ENCODE data around the gene LSP1.

The LSP1 gene

GRCh38 chr11:1919391-1920127 is 66.7 kb downstream of the LSP1 start, which contains the start of gene TNNT3:
Gene TNNT3, plus strand, starts transcription at chr11:1919703. Its CDS starts 3,172 bp downstream, at chr11:1922875.
- Histone ChIP-seq H3K27me3 (ENCODE audit: control insufficient read depth in 2 of 2, insufficient read depth in 2 of 2, low read length in 2 of 2) (no peaks in the 10 kb centered on the region), H3K4me3 (ENCODE audit: low read length in 2 of 2) (no peak within 1 kb of the TSS), H3K27ac (ENCODE audit: low read depth in 2 of 2, low read length in 2 of 2) (no peak within 1 kb of the TSS), H3K36me3 (ENCODE audit: control insufficient read depth in 2 of 2, insufficient read depth in 2 of 2, low read length in 2 of 2) (no peaks in the 10 kb centered on the region), H3K4me1 (ENCODE audit: control insufficient read depth in 2 of 2, insufficient read depth in 2 of 2, low read length in 2 of 2) (no peaks in the 10 kb centered on the region), H3K9ac (ENCODE audit: low read depth in 1 of 2, low read length in 2 of 2) (no peak within 1 kb of the TSS), H3K9me3 (ENCODE audit: control insufficient read depth in 2 of 2, low read length in 2 of 2) (no peaks in the 10 kb centered on the region)

- Histone ChIP-seq H3K27ac (ENCODE audit: low read depth in 2 of 2, low read length in 2 of 2) (no peak overlapping the region), H3K4me1 (ENCODE audit: control insufficient read depth in 2 of 2, insufficient read depth in 2 of 2, low read length in 2 of 2) (no peaks in the 10 kb centered on the region), H3K9ac (ENCODE audit: low read depth in 1 of 2, low read length in 2 of 2) (no peak overlapping the region), H3K27me3 (ENCODE audit: control insufficient read depth in 2 of 2, insufficient read depth in 2 of 2, low read length in 2 of 2) (no peaks in the 10 kb centered on the region), H3K9me3 (ENCODE audit: control insufficient read depth in 2 of 2, low read length in 2 of 2) (no peaks in the 10 kb centered on the region), H3K4me3 (ENCODE audit: low read length in 2 of 2) (no peak overlapping the region), H3K36me3 (ENCODE audit: control insufficient read depth in 2 of 2, insufficient read depth in 2 of 2, low read length in 2 of 2) (no peaks in the 10 kb centered on the region)
Measured at GRCh38 chr11:1920128-1920908, 67.4 kb downstream of the LSP1 start.

GRCh38 chr11:1920909-1921573 is 68.2 kb downstream of the LSP1 start:
- no peak overlapping the region for H3K27ac ChIP-seq (ENCODE audit: low read depth in 2 of 2, low read length in 2 of 2)
- no peaks in the 10 kb centered on the region for H3K27me3 ChIP-seq (ENCODE audit: control insufficient read depth in 2 of 2, insufficient read depth in 2 of 2, low read length in 2 of 2)
- H3K36me3 ChIP-seq (ENCODE audit: control insufficient read depth in 2 of 2, insufficient read depth in 2 of 2, low read length in 2 of 2), result no peaks in the 10 kb centered on the region
- no peak overlapping the region for H3K9ac ChIP-seq (ENCODE audit: low read depth in 1 of 2, low read length in 2 of 2)
- no peaks in the 10 kb centered on the region for H3K4me1 ChIP-seq (ENCODE audit: control insufficient read depth in 2 of 2, insufficient read depth in 2 of 2, low read length in 2 of 2)
- H3K9me3 ChIP-seq (ENCODE audit: control insufficient read depth in 2 of 2, low read length in 2 of 2), result no peaks in the 10 kb centered on the region
- H3K4me3 ChIP-seq (ENCODE audit: low read length in 2 of 2), result no peak overlapping the region

GRCh38 chr11:1921574-1922141 is 68.8 kb downstream of the LSP1 start:
- Histone ChIP-seq H3K4me3 (ENCODE audit: low read length in 2 of 2) (no peak overlapping the region), H3K27ac (ENCODE audit: low read depth in 2 of 2, low read length in 2 of 2) (no peak overlapping the region), H3K36me3 (ENCODE audit: control insufficient read depth in 2 of 2, insufficient read depth in 2 of 2, low read length in 2 of 2) (no peaks in the 10 kb centered on the region), H3K9ac (ENCODE audit: low read depth in 1 of 2, low read length in 2 of 2) (no peak overlapping the region), H3K27me3 (ENCODE audit: control insufficient read depth in 2 of 2, insufficient read depth in 2 of 2, low read length in 2 of 2) (no peaks in the 10 kb centered on the region), H3K9me3 (ENCODE audit: control insufficient read depth in 2 of 2, low read length in 2 of 2) (no peaks in the 10 kb centered on the region), H3K4me1 (ENCODE audit: control insufficient read depth in 2 of 2, insufficient read depth in 2 of 2, low read length in 2 of 2) (no peaks in the 10 kb centered on the region)

GRCh38 chr11:1922481-1923081 is 69.7 kb downstream of the LSP1 start:
- Histone ChIP-seq H3K36me3 (ENCODE audit: control insufficient read depth in 2 of 2, insufficient read depth in 2 of 2, low read length in 2 of 2) (no peaks in the 10 kb centered on the region), H3K27me3 (ENCODE audit: control insufficient read depth in 2 of 2, insufficient read depth in 2 of 2, low read length in 2 of 2) (no peaks in the 10 kb centered on the region), H3K4me1 (ENCODE audit: control insufficient read depth in 2 of 2, insufficient read depth in 2 of 2, low read length in 2 of 2) (no peaks in the 10 kb centered on the region), H3K4me3 (ENCODE audit: low read length in 2 of 2) (no peak overlapping the region), H3K27ac (ENCODE audit: low read depth in 2 of 2, low read length in 2 of 2) (no peak overlapping the region), H3K9ac (ENCODE audit: low read depth in 1 of 2, low read length in 2 of 2) (no peak overlapping the region), H3K9me3 (ENCODE audit: control insufficient read depth in 2 of 2, low read length in 2 of 2) (no peaks in the 10 kb centered on the region)

- Histone ChIP-seq H3K27me3 (ENCODE audit: control insufficient read depth in 2 of 2, insufficient read depth in 2 of 2, low read length in 2 of 2) (no peaks in the 10 kb centered on the region), H3K36me3 (ENCODE audit: control insufficient read depth in 2 of 2, insufficient read depth in 2 of 2, low read length in 2 of 2) (no peaks in the 10 kb centered on the region), H3K9me3 (ENCODE audit: control insufficient read depth in 2 of 2, low read length in 2 of 2) (no peaks in the 10 kb centered on the region), H3K4me1 (ENCODE audit: control insufficient read depth in 2 of 2, insufficient read depth in 2 of 2, low read length in 2 of 2) (no peaks in the 10 kb centered on the region), H3K4me3 (ENCODE audit: low read length in 2 of 2) (no peak overlapping the region), H3K9ac (ENCODE audit: low read depth in 1 of 2, low read length in 2 of 2) (no peak overlapping the region), H3K27ac (ENCODE audit: low read depth in 2 of 2, low read length in 2 of 2) (no peak overlapping the region)
Measured at GRCh38 chr11:1923201-1923956, 70.5 kb downstream of the LSP1 start.

- H3K9ac ChIP-seq (ENCODE audit: low read depth in 1 of 2, low read length in 2 of 2), result no peak overlapping the region
- no peaks in the 10 kb centered on the region for H3K27me3 ChIP-seq (ENCODE audit: control insufficient read depth in 2 of 2, insufficient read depth in 2 of 2, low read length in 2 of 2)
- no peak overlapping the region for H3K4me3 ChIP-seq (ENCODE audit: low read length in 2 of 2)
- H3K9me3 ChIP-seq (ENCODE audit: control insufficient read depth in 2 of 2, low read length in 2 of 2), result no peaks in the 10 kb centered on the region
- H3K27ac ChIP-seq (ENCODE audit: low read depth in 2 of 2, low read length in 2 of 2), result no peak overlapping the region
- H3K36me3 ChIP-seq (ENCODE audit: control insufficient read depth in 2 of 2, insufficient read depth in 2 of 2, low read length in 2 of 2), result no peaks in the 10 kb centered on the region
- H3K4me1 ChIP-seq (ENCODE audit: control insufficient read depth in 2 of 2, insufficient read depth in 2 of 2, low read length in 2 of 2), result no peaks in the 10 kb centered on the region
Measured at GRCh38 chr11:1924181-1924580, 71.3 kb downstream of the LSP1 start.

- Histone ChIP-seq H3K4me1 (ENCODE audit: control insufficient read depth in 2 of 2, insufficient read depth in 2 of 2, low read length in 2 of 2) (no peaks in the 10 kb centered on the region), H3K9ac (ENCODE audit: low read depth in 1 of 2, low read length in 2 of 2) (no peak overlapping the region), H3K4me3 (ENCODE audit: low read length in 2 of 2) (no peak overlapping the region), H3K9me3 (ENCODE audit: control insufficient read depth in 2 of 2, low read length in 2 of 2) (no peaks in the 10 kb centered on the region), H3K36me3 (ENCODE audit: control insufficient read depth in 2 of 2, insufficient read depth in 2 of 2, low read length in 2 of 2) (no peaks in the 10 kb centered on the region), H3K27ac (ENCODE audit: low read depth in 2 of 2, low read length in 2 of 2) (no peak overlapping the region), H3K27me3 (ENCODE audit: control insufficient read depth in 2 of 2, insufficient read depth in 2 of 2, low read length in 2 of 2) (no peaks in the 10 kb centered on the region)
Measured at GRCh38 chr11:1924646-1925372, 71.9 kb downstream of the LSP1 start.

Data from mucosa of rectum (tissue), 2 donors.